ENCODE results near the gene GLI3. TPM values are rescaled to one million over a fixed set of nuclear protein-coding genes. Genes with fewer than 3 reads are reported as not detected.

GLI3 gene
- total and polyA plus RNA-seq, 10 of the 15 experiments (the other 5 are each of a cell fraction or from before 2014, with no cell fraction given) = 0.01 TPM; not detected in 8

DNA sequence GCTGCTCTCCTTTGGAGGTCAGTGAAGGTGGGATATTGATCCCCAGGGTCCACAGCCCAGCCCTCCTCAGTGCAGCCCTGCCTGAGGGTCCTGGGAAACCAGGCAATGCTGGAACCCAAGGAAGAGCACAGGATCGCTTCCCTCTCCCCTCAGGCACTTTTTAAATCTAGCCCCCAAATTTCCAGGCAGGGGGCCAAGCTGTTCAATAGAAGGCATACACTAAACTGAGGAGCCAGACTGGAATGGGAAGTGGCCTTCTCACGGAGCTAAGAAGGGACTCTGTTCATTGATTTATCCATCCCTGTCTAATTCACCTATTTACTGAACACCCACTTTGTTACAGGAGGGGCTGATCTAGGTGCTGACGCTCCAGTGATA is 60.3 kb downstream of the GLI3 start:
- Histone ChIP-seq H3K4me1 (ENCODE audit: control insufficient read depth, insufficient read depth, low read length) (no peaks in the 10 kb centered on the region), H3K4me3 (no peak overlapping the region), H3K9ac (ENCODE audit: control insufficient read depth, insufficient read depth, low read length) (no peak overlapping the region), H3K79me2 (ENCODE audit: control insufficient read depth, insufficient read depth, low read length) (no peaks in the 10 kb centered on the region), H3K27me3 (replicated peaks in 1 of 2; ENCODE audit: control insufficient read depth in 2 of 2, insufficient read depth in 2 of 2, low read length in 1 of 2) (no peaks in the 10 kb centered on the region; a peak in 1 of 4 replicates), H3K36me3 (ENCODE audit: control insufficient read depth in 2 of 2, insufficient read depth in 2 of 2, low read length in 1 of 2) (no peaks in the 10 kb centered on the region), H2AFZ (ENCODE audit: control insufficient read depth, low read depth, low read length) (no peak overlapping the region), H3K9me3 (replicated peaks; ENCODE audit: control insufficient read depth, insufficient read depth, low read length) (no peaks in the 10 kb centered on the region), H4K20me1 (ENCODE audit: control insufficient read depth, insufficient read depth) (no peaks in the 10 kb centered on the region), H3K27ac (ENCODE audit: control insufficient read depth, insufficient read depth) (no peak overlapping the region), H3K4me2 (ENCODE audit: control insufficient read depth, insufficient read depth) (no peak overlapping the region)
- WGBS (ENCODE audit: insufficient coverage, insufficient replicate concordance, low lambda C conversion rate, missing lambda C conversion rate) = 25% methylated on average over 3 of the region's 3 CpGs
- ChIA-PET POLR2A (no interaction called here), CTCF (interaction anchor here (0.8 to 1.7 kb wide), 2 partner anchors 9 to 66 kb away, joined by 3 to 4 read pairs; no protein-coding TSS in a partner anchor), RAD21 (ENCODE audit: unreplicated experiment) (no interaction called here), SMC1A (ENCODE audit: uncharacterized antibody, unreplicated experiment) (interaction anchor here (1.3 kb wide), 1 partner anchor 10 kb away, joined by 3 read pairs; no protein-coding TSS in a partner anchor)
- DNase-seq (ENCODE audit: low read depth, low spot score) (no peak), FAIRE-seq (no peak), ATAC-seq (no peak)
- no peak for TF ChIP-seq PAX5 (IDR thresholded peaks at IDR 0.05; ENCODE audit: borderline replicate concordance, low read depth, low read length)
- BruUV-seq (replicated peaks) = no TSS peak
- intact Hi-C loops (cut with micrococcal nuclease; ENCODE audit: unreplicated experiment) = no loop called here
- in situ Hi-C loops (cut with MboI) = no loop called here

GRCh38 chr7:42175834-42176723 is 60.9 kb downstream of the GLI3 start:
- Histone ChIP-seq H3K9ac (ENCODE audit: control insufficient read depth, insufficient read depth, low read length) (no peak overlapping the region), H4K20me1 (ENCODE audit: control insufficient read depth, insufficient read depth) (no peaks in the 10 kb centered on the region), H3K27me3 (replicated peaks in 1 of 2; ENCODE audit: control insufficient read depth in 2 of 2, insufficient read depth in 2 of 2, low read length in 1 of 2) (no peaks in the 10 kb centered on the region; a peak in 1 of 4 replicates), H3K4me1 (ENCODE audit: control insufficient read depth, insufficient read depth, low read length) (no peaks in the 10 kb centered on the region), H3K79me2 (ENCODE audit: control insufficient read depth, insufficient read depth, low read length) (no peaks in the 10 kb centered on the region), H3K9me3 (replicated peaks; ENCODE audit: control insufficient read depth, insufficient read depth, low read length) (no peaks in the 10 kb centered on the region), H3K4me2 (ENCODE audit: control insufficient read depth, insufficient read depth) (no peak overlapping the region), H3K36me3 (ENCODE audit: control insufficient read depth in 2 of 2, insufficient read depth in 2 of 2, low read length in 1 of 2) (no peaks in the 10 kb centered on the region), H2AFZ (ENCODE audit: control insufficient read depth, low read depth, low read length) (no peak overlapping the region), H3K4me3 (no peak overlapping the region), H3K27ac (ENCODE audit: control insufficient read depth, insufficient read depth) (no peak overlapping the region)
- in situ Hi-C loops (cut with MboI) = no loop called here
- ChIA-PET SMC1A (ENCODE audit: uncharacterized antibody, unreplicated experiment) (interaction anchor here (1.3 kb wide), 1 partner anchor 10 kb away, joined by 3 read pairs; no protein-coding TSS in a partner anchor), POLR2A (interaction anchor here (0.6 kb wide), 1 partner anchor 9 kb away, joined by 6 read pairs; no protein-coding TSS in a partner anchor), RAD21 (ENCODE audit: unreplicated experiment) (no interaction called here), CTCF (interaction anchor here (1.7 kb wide), 1 partner anchor 9 kb away, joined by 4 read pairs; no protein-coding TSS in a partner anchor)
- ATAC-seq (no peak), FAIRE-seq (no peak), DNase-seq (ENCODE audit: low read depth, low spot score) (no peak)
- no TSS peak for BruUV-seq (replicated peaks)
- 8% methylated on average over 4 of the region's 4 CpGs for WGBS (ENCODE audit: insufficient coverage, insufficient replicate concordance, low lambda C conversion rate, missing lambda C conversion rate)
- intact Hi-C loops (cut with micrococcal nuclease; ENCODE audit: unreplicated experiment) = no loop called here
- TF ChIP-seq CHD4 (IDR thresholded peaks at IDR 0.05) (no peak), CREM (IDR thresholded peaks at IDR 0.05; ENCODE audit: low read depth) (no peak), EZH2 (IDR thresholded peaks at IDR 0.05; ENCODE audit: borderline replicate concordance, control insufficient read depth, low read depth, low read length) (no peak), CEBPB (IDR thresholded peaks at IDR 0.05; ENCODE audit: borderline replicate concordance in 1 of 2, low read depth in 2 of 2, low read length in 2 of 2) (no peak), RUNX3 (IDR thresholded peaks at IDR 0.05; ENCODE audit: low read length) (no peak), JUND (IDR thresholded peaks at IDR 0.05; ENCODE audit: low read depth, low read length) (no peak)
- TF ChIP-seq, protein P1, sequence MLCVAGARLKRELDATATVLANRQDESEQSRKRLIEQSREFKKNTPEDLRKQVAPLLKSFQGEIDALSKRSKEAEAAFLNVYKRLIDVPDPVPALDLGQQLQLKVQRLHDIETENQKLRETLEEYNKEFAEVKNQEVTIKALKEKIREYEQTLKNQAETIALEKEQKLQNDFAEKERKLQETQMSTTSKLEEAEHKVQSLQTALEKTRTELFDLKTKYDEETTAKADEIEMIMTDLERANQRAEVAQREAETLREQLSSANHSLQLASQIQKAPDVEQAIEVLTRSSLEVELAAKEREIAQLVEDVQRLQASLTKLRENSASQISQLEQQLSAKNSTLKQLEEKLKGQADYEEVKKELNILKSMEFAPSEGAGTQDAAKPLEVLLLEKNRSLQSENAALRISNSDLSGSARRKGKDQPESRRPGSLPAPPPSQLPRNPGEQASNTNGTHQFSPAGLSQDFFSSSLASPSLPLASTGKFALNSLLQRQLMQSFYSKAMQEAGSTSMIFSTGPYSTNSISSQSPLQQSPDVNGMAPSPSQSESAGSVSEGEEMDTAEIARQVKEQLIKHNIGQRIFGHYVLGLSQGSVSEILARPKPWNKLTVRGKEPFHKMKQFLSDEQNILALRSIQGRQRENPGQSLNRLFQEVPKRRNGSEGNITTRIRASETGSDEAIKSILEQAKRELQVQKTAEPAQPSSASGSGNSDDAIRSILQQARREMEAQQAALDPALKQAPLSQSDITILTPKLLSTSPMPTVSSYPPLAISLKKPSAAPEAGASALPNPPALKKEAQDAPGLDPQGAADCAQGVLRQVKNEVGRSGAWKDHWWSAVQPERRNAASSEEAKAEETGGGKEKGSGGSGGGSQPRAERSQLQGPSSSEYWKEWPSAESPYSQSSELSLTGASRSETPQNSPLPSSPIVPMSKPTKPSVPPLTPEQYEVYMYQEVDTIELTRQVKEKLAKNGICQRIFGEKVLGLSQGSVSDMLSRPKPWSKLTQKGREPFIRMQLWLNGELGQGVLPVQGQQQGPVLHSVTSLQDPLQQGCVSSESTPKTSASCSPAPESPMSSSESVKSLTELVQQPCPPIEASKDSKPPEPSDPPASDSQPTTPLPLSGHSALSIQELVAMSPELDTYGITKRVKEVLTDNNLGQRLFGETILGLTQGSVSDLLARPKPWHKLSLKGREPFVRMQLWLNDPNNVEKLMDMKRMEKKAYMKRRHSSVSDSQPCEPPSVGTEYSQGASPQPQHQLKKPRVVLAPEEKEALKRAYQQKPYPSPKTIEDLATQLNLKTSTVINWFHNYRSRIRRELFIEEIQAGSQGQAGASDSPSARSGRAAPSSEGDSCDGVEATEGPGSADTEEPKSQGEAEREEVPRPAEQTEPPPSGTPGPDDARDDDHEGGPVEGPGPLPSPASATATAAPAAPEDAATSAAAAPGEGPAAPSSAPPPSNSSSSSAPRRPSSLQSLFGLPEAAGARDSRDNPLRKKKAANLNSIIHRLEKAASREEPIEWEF (IDR thresholded peaks at IDR 0.05; ENCODE audit: insufficient replicate concordance, low read depth, low read length) = no peak
- TF ChIP-seq, protein P2, sequence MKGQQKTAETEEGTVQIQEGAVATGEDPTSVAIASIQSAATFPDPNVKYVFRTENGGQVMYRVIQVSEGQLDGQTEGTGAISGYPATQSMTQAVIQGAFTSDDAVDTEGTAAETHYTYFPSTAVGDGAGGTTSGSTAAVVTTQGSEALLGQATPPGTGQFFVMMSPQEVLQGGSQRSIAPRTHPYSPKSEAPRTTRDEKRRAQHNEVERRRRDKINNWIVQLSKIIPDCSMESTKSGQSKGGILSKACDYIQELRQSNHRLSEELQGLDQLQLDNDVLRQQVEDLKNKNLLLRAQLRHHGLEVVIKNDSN (IDR thresholded peaks at IDR 0.05; ENCODE audit: borderline replicate concordance, extremely low read length, insufficient read depth, low read depth, low read length) = no peak

Data from GM12878 (cell line).